BJ (cell line): ENCODE measurements around the gene ZMPSTE24. TPM values are rescaled to one million over a fixed set of nuclear protein-coding genes. Genes with fewer than 3 reads are reported as not detected.
"Not testable (repeated sequence)": the region's sequence is repeated elsewhere in the genome, so short reads cannot be mapped to it uniquely, and the experiment has no call there.

Source experiments
- CTCF ChIA-PET: fragments of 350-600 bp; formaldehyde crosslinking; extraction: SDS; loops from one replicate; lab custom pipeline; 2021; ENCODE audit warnings: antibody characterized with exemption, inconsistent platforms; lab: Yijun Ruan, JAX
- POLR2A ChIA-PET: fragments of 300-600 bp; sonication (Branson Sonifier 250); formaldehyde crosslinking; extraction: SDS; loops from one replicate; lab custom pipeline; 2021; ENCODE audit warnings: antibody characterized with exemption; lab: Charles Lee
- DNase-seq: peaks from one replicate; pipeline ENCODE4 v3.0.0-alpha.2; 2011; ENCODE audit warnings: low read depth
- H3K27me3 ChIP-seq: 2 replicates; pipeline ENCODE4 v1.6.0; 2011; ENCODE audit warnings: low read length; ENCODE audit not compliant: control insufficient read depth, insufficient read depth
- H3K36me3 ChIP-seq: 2 replicates; pipeline ENCODE4 v1.5.1; 2011; ENCODE audit warnings: low read length; ENCODE audit not compliant: control insufficient read depth, insufficient read depth
- H3K4me3 ChIP-seq: 2 replicates; pipeline ENCODE4 v1.5.1; 2011; ENCODE audit warnings: low read depth, mild to moderate bottlenecking, control low read depth, low read length
- CTCF ChIP-seq: IDR thresholded peaks from 2 replicates; pipeline ENCODE4 v1.5.1; 2011; ENCODE audit warnings: low read depth, mild to moderate bottlenecking, control low read depth, inconsistent platforms, low read length, moderate library complexity; ENCODE audit not compliant: insufficient read depth
- polyA plus RNA-seq: library from polyadenylated mRNA; depleted of rRNA; stranded (reverse); fragments of >200 nt; gene quantifications from 2 replicates; pipeline ENCODE4 v1.2.3, GENCODE V29; 2011; rRNA removed

Gene ZMPSTE24
- polyA plus RNA-seq, 1 experiment: 16.5 TPM

DNA sequence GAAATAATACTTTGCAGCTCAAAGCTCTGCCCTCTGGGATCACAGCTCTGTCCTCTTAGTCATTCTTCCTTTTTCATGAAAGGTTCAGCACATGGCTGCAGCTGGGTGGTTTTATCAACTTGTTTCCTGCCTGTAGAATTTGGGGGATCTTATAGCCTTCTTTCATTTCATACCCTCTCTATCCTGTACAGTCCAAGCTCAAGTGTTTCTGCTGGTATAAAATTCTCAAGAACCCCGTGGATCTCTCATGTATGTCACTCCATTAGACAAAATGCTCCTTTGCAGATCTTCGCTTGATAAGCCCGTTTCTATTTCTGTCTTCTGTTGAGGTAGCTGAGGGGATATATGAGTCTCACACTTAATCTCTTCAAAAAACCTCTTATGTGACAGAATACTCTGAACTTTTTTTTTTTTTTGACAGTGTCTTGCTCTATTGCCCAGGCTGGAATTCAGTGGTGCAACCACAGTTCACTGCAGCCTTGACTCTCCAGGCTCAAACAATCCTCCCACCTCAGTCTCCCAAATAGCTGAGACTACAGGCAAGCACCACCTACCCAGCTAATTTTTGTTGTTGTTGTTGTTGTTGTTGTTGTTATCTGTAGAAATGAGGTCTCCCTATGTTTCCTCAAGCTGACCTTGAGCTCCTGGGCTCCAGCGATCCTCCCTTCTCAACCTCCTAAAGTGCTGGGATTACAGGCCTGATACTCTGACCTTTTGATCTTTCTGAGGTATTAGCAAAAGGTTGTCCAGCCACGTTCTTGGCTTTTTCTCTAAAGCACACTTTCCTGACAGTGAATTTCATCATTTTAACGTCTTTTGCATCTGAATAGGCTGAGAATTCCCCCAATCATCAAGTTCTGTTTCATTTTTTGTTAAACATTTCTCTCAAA is 83.7 kb downstream of the ZMPSTE24 start:
- ChIA-PET CTCF (interaction anchor here (0.7 to 5.4 kb wide), 8 partner anchors 14 to 259 kb away, joined by 3 to 29 read pairs (median 6); partner anchors contain the start of gene COL9A2), POLR2A (no interaction called here)

GRCh38 chr1:40342381-40342717 is 84.3 kb downstream of the ZMPSTE24 start:
- DNase-seq, H3K27me3 ChIP-seq, POLR2A ChIA-PET, H3K4me3 ChIP-seq, H3K36me3 ChIP-seq: not testable (repeated sequence)
- CTCF ChIA-PET: interaction anchor here (0.7 to 5.4 kb wide), 7 partner anchors 26 to 259 kb away, joined by 3 to 29 read pairs (median 8); partner anchors contain the start of gene COL9A2

More for the DNA sequence above, 83.7 kb downstream of the ZMPSTE24 start:
- no peaks in the 10 kb centered on the region for H3K36me3 ChIP-seq
- TF ChIP-seq CTCF: no peak
- H3K27me3 ChIP-seq: peaks cover 2% of the 10 kb centered on the region
- DNase-seq: no peak
- H3K4me3 ChIP-seq: no peak overlapping the region

Other genes with a start within 250 kb of the ZMPSTE24 start
- 585 and 769 TPM in 2 replicates for gene CAP1, start 217.5 kb upstream of the ZMPSTE24 start, polyA plus RNA-seq
- 46.6 and 48.7 TPM in 2 replicates for gene PPT1, start 161.0 kb upstream of the ZMPSTE24 start, polyA plus RNA-seq
- 4.1 and 6.8 TPM in 2 replicates for gene RLF, start 96.8 kb upstream of the ZMPSTE24 start, polyA plus RNA-seq
- not detected in 2 replicates for gene TMCO2, start 10.3 kb upstream of the ZMPSTE24 start, polyA plus RNA-seq
- gene COL9A2, start 59.0 kb downstream of the ZMPSTE24 start, polyA plus RNA-seq: 0.07 and 0.13 TPM in 2 replicates
- gene SMAP2, start 115.5 kb downstream of the ZMPSTE24 start, polyA plus RNA-seq: 9.0 and 10.2 TPM in 2 replicates
- 1.5 and 2.5 TPM in 2 replicates for gene ZFP69B, start 192.2 kb downstream of the ZMPSTE24 start, polyA plus RNA-seq
- gene ZFP69, start 219.1 kb downstream of the ZMPSTE24 start, polyA plus RNA-seq: 1.4 and 1.9 TPM in 2 replicates